A673 (cell line): ENCODE measurements around the gene PGAM2. TPM values are rescaled to one million over a fixed set of nuclear protein-coding genes. Genes with fewer than 3 reads are reported as not detected.

ENCODE experiments used
- BruUV-seq: library from RNA; stranded (reverse); fragments of 400-500 nt; replicated peaks from 2 replicates; lab custom pipeline; 2021; lab: Mats Ljungman, UMichigan
- CTCF ChIA-PET: fragments of 300-600 bp; sonication (Branson Sonifier 250); formaldehyde crosslinking; loops from one replicate; lab custom pipeline; 2022; ENCODE audit warnings: antibody characterized with exemption; lab: Charles Lee
- POLR2A ChIA-PET: fragments of 300-600 bp; sonication (Branson Sonifier 250); formaldehyde crosslinking; loops from one replicate; lab custom pipeline; 2022; ENCODE audit warnings: antibody characterized with exemption; ENCODE audit not compliant: low non-redundant PET; lab: Charles Lee
- DNase-seq: peaks from one replicate; pipeline ENCODE4 v3.0.0-alpha.2; 2015; ENCODE audit warnings: low spot score
- H3K27ac ChIP-seq: fragments of 200-600 bp; sonication (generic); 2 replicates; pipeline ENCODE4 v1.5.1; 2016; ENCODE audit warnings: mixed run types, low read depth, mild to moderate bottlenecking, mixed read lengths, antibody characterized with exemption, low read length; ENCODE audit not compliant: poor library complexity, severe bottlenecking
- H3K27me3 ChIP-seq: fragments of 200-600 bp; sonication (generic); replicated peaks from 2 replicates; pipeline ENCODE4 v1.6.1; 2017; ENCODE audit warnings: mixed run types, low read depth, mild to moderate bottlenecking, mixed read lengths, antibody characterized with exemption, low read length; ENCODE audit not compliant: insufficient read depth, poor library complexity
- H3K36me3 ChIP-seq: fragments of 200-600 bp; sonication (generic); 2 replicates; pipeline ENCODE4 v1.6.1; 2016; ENCODE audit warnings: mixed run types, mild to moderate bottlenecking, mixed read lengths, antibody characterized with exemption, low read length; ENCODE audit not compliant: insufficient read depth, poor library complexity, severe bottlenecking
- H3K4me1 ChIP-seq: fragments of 200-600 bp; sonication (generic); 2 replicates; pipeline ENCODE4 v1.6.1; 2017; ENCODE audit warnings: mixed run types, mild to moderate bottlenecking, mixed read lengths, antibody characterized with exemption, low read length; ENCODE audit not compliant: insufficient read depth, poor library complexity, severe bottlenecking
- H3K4me3 ChIP-seq: fragments of 200-600 bp; sonication (generic); 2 replicates; pipeline ENCODE4 v1.5.1; 2016; ENCODE audit warnings: low read depth, mixed run types, mild to moderate bottlenecking, mixed read lengths, low read length; ENCODE audit not compliant: poor library complexity, severe bottlenecking
- H3K9me3 ChIP-seq: fragments of 200-600 bp; sonication (generic); 2 replicates; pipeline ENCODE4 v1.6.1; 2016; ENCODE audit warnings: mixed run types, low read depth, mild to moderate bottlenecking, mixed read lengths, antibody characterized with exemption, low read length; ENCODE audit not compliant: poor library complexity, severe bottlenecking
- CTCF ChIP-seq: fragments of 300-800, 200-600 bp; sonication (generic); conservative IDR thresholded peaks from 2 replicates; pipeline ENCODE4 v1.5.1; 2017; ENCODE audit warnings: low read depth, mild to moderate bottlenecking, antibody characterized with exemption, low read length, moderate library complexity, mixed read lengths
- EZH2 ChIP-seq: fragments of 200-600 bp; sonication (generic); IDR thresholded peaks from 2 replicates; pipeline ENCODE4 v1.6.1; 2017; ENCODE audit warnings: borderline replicate concordance, low read depth, mild to moderate bottlenecking, mixed read lengths, antibody characterized with exemption, low read length; ENCODE audit not compliant: poor library complexity, severe bottlenecking
- intact Hi-C: fragments of 100-400 bp; cut with micrococcal nuclease; formaldehyde crosslinking; loops from one replicate; pipeline ENCODE4 v1.10.0; 2022; ENCODE audit not compliant: unreplicated experiment
- total RNA-seq: library from RNA; stranded (reverse); gene quantifications from 2 replicates; pipeline ENCODE4 v1.2.3, GENCODE V29; 2021

PGAM2 gene
- total RNA-seq, 1 experiment from 2014 or later = not detected

GRCh38 chr7:44062903-44063295 lies 2.5 kb downstream of the PGAM2 start:
- H3K27me3 ChIP-seq = no peaks in the 10 kb centered on the region
- CTCF ChIA-PET = no interaction called here
- no peak for DNase-seq
- no peak overlapping the region for H3K27ac ChIP-seq
- no TSS peak for BruUV-seq
- H3K4me1 ChIP-seq = peaks cover 3% of the 10 kb centered on the region
- peaks cover 27% of the 10 kb centered on the region for H3K36me3 ChIP-seq
- intact Hi-C loops = no loop called here
- POLR2A ChIA-PET = no interaction called here
- no peaks in the 10 kb centered on the region for H3K9me3 ChIP-seq
- H3K4me3 ChIP-seq = no peak overlapping the region
- no peak for TF ChIP-seq EZH2
- no peak for TF ChIP-seq CTCF

- H3K36me3 ChIP-seq = peaks cover 31% of the 10 kb centered on the region
- no peak overlapping the region for H3K27ac ChIP-seq
- no peak for DNase-seq
- no TSS peak for BruUV-seq
- H3K27me3 ChIP-seq = no peaks in the 10 kb centered on the region
- H3K4me3 ChIP-seq = no peak overlapping the region
- intact Hi-C loops = no loop called here
- ChIA-PET CTCF (no interaction called here), POLR2A (no interaction called here)
- no peaks in the 10 kb centered on the region for H3K9me3 ChIP-seq
- H3K4me1 ChIP-seq = peaks cover 3% of the 10 kb centered on the region
- no peak for TF ChIP-seq CTCF
- TF ChIP-seq EZH2 = no peak
These were observed 3.0 kb downstream of the PGAM2 start for GRCh38 chr7:44062180-44062902.

GRCh38 chr7:44061645-44062179 lies 3.7 kb downstream of the PGAM2 start:
- POLR2A ChIA-PET = no interaction called here
- DNase-seq = no peak
- BruUV-seq = no TSS peak
- Histone ChIP-seq H3K36me3 (peaks cover 38% of the 10 kb centered on the region), H3K9me3 (no peaks in the 10 kb centered on the region), H3K27me3 (no peaks in the 10 kb centered on the region), H3K4me3 (no peak overlapping the region), H3K4me1 (peaks cover 3% of the 10 kb centered on the region), H3K27ac (no peak overlapping the region)
- intact Hi-C loops = no loop called here
- TF ChIP-seq CTCF = no peak
- TF ChIP-seq EZH2 = no peak
- CTCF ChIA-PET = no interaction called here
